ENCODE measurements around the gene LMBRD2.
"Not testable (repeated sequence)": the region's sequence is repeated elsewhere in the genome, so short reads cannot be mapped to it uniquely, and the experiment has no call there.

LMBRD2 gene

DNA sequence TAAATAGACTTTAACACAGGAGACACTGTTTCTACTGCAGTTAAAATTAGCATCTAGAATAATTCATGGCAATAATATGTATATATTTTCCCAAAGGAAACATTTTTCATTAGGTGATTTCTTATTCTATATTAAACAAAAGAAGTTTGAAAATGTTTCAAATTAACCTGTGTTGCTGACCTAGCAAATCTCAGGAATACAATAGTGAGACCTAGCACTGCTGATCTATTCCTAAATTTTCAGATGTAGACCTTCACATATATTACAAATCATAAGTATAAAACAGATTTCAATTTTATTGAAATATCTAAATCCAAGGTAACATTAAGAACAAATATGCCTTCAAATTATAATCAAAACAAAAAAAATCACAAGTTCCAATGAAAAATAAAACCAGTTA, 15.1 kb downstream of the LMBRD2 start:
- no peak overlapping the region for H3K27ac ChIP-seq (ENCODE audit: low read length)
- H3K79me2 ChIP-seq (ENCODE audit: insufficient read depth, low read length), result no peaks in the 10 kb centered on the region
- no peak for TF ChIP-seq EZH2 (IDR thresholded peaks at IDR 0.05; ENCODE audit: borderline replicate concordance, low read depth, low read length, severe bottlenecking)
- TF ChIP-seq, protein P1, sequence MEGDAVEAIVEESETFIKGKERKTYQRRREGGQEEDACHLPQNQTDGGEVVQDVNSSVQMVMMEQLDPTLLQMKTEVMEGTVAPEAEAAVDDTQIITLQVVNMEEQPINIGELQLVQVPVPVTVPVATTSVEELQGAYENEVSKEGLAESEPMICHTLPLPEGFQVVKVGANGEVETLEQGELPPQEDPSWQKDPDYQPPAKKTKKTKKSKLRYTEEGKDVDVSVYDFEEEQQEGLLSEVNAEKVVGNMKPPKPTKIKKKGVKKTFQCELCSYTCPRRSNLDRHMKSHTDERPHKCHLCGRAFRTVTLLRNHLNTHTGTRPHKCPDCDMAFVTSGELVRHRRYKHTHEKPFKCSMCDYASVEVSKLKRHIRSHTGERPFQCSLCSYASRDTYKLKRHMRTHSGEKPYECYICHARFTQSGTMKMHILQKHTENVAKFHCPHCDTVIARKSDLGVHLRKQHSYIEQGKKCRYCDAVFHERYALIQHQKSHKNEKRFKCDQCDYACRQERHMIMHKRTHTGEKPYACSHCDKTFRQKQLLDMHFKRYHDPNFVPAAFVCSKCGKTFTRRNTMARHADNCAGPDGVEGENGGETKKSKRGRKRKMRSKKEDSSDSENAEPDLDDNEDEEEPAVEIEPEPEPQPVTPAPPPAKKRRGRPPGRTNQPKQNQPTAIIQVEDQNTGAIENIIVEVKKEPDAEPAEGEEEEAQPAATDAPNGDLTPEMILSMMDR (IDR thresholded peaks at IDR 0.05; ENCODE audit: borderline replicate concordance, extremely low read depth, low read length, poor library complexity, severe bottlenecking), result no peak
- ATAC-seq (ENCODE audit: insufficient read depth, low read depth) (no peak), DNase-seq (no peak)
- no peaks in the 10 kb centered on the region for H3K4me1 ChIP-seq (ENCODE audit: insufficient read depth, low read length)
- H3K36me3 ChIP-seq (ENCODE audit: insufficient read depth, low read length), result peaks cover 40% of the 10 kb centered on the region
- peaks cover 21% of the 10 kb centered on the region for H3K9me3 ChIP-seq (ENCODE audit: insufficient read depth, low read length, severe bottlenecking)
- no peak overlapping the region for H3K4me2 ChIP-seq (ENCODE audit: insufficient read depth, low read length)
- no peak overlapping the region for H3K9ac ChIP-seq (ENCODE audit: low read depth, low read length)
- H3K27me3 ChIP-seq (ENCODE audit: insufficient read depth, low read length, poor library complexity), result no peaks in the 10 kb centered on the region
- H4K20me1 ChIP-seq (ENCODE audit: insufficient read depth, low read length), result no peaks in the 10 kb centered on the region
- H3K4me3 ChIP-seq (ENCODE audit: low read depth in 1 of 2, low read length in 2 of 2), result no peak overlapping the region
- no peak overlapping the region for H2AFZ ChIP-seq (ENCODE audit: low read depth, low read length)

- no peak overlapping the region for H3K9ac ChIP-seq (ENCODE audit: low read depth, low read length)
- H3K4me1 ChIP-seq (ENCODE audit: insufficient read depth, low read length), result no peaks in the 10 kb centered on the region
- H3K27me3 ChIP-seq (ENCODE audit: insufficient read depth, low read length, poor library complexity), result no peaks in the 10 kb centered on the region
- no peak overlapping the region for H3K27ac ChIP-seq (ENCODE audit: low read length)
- no peak overlapping the region for H3K4me2 ChIP-seq (ENCODE audit: insufficient read depth, low read length)
- no peaks in the 10 kb centered on the region for H4K20me1 ChIP-seq (ENCODE audit: insufficient read depth, low read length)
- ATAC-seq (ENCODE audit: insufficient read depth, low read depth) (no peak), DNase-seq (no peak)
- H2AFZ ChIP-seq (ENCODE audit: low read depth, low read length), result no peak overlapping the region
- H3K4me3 ChIP-seq (ENCODE audit: low read depth in 1 of 2, low read length in 2 of 2), result no peak overlapping the region
- TF ChIP-seq EZH2 (IDR thresholded peaks at IDR 0.05; ENCODE audit: borderline replicate concordance, low read depth, low read length, severe bottlenecking), result no peak
- TF ChIP-seq, protein P1 (IDR thresholded peaks at IDR 0.05; ENCODE audit: borderline replicate concordance, extremely low read depth, low read length, poor library complexity, severe bottlenecking), result no peak
- peaks cover 34% of the 10 kb centered on the region for H3K36me3 ChIP-seq (ENCODE audit: insufficient read depth, low read length)
- H3K9me3 ChIP-seq (ENCODE audit: insufficient read depth, low read length, severe bottlenecking), result peaks cover 21% of the 10 kb centered on the region
- no peaks in the 10 kb centered on the region for H3K79me2 ChIP-seq (ENCODE audit: insufficient read depth, low read length)
Observed at GRCh38 chr5:36135988-36136387, 15.7 kb downstream of the LMBRD2 start.

DNA sequence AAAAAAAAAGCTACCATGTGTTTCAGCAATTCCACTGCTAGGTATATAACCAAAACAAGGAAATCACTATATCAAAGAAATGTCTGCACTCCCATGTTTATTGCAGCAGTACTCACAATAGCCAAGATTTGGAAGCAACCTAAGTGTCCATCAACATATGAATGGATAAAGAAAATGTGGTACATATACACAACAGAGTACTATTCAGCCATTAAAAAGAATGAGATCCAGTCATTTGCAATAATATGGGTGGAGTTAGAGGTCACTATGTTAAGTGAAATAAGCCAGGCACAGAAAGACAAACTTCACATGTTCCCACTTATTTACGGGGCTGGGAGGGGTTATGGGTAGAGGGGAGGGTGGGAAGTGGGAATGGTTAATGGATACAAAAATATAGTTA, 18.7 kb downstream of the LMBRD2 start:
- not testable (repeated sequence) for H3K4me1 ChIP-seq (ENCODE audit: insufficient read depth, low read length); H3K4me3 ChIP-seq (ENCODE audit: low read depth in 1 of 2, low read length in 2 of 2); H3K79me2 ChIP-seq (ENCODE audit: insufficient read depth, low read length); H3K9me3 ChIP-seq (ENCODE audit: insufficient read depth, low read length, severe bottlenecking); ATAC-seq (ENCODE audit: insufficient read depth, low read depth); H4K20me1 ChIP-seq (ENCODE audit: insufficient read depth, low read length); H3K27ac ChIP-seq (ENCODE audit: low read length); H3K4me2 ChIP-seq (ENCODE audit: insufficient read depth, low read length); H3K27me3 ChIP-seq (ENCODE audit: insufficient read depth, low read length, poor library complexity); H3K9ac ChIP-seq (ENCODE audit: low read depth, low read length); DNase-seq; H2AFZ ChIP-seq (ENCODE audit: low read depth, low read length)
- peaks cover 25% of the 10 kb centered on the region for H3K36me3 ChIP-seq (ENCODE audit: insufficient read depth, low read length)

- not testable (repeated sequence) for H3K9me3 ChIP-seq (ENCODE audit: insufficient read depth, low read length, severe bottlenecking); H3K4me2 ChIP-seq (ENCODE audit: insufficient read depth, low read length); ATAC-seq (ENCODE audit: insufficient read depth, low read depth)
Observed at GRCh38 chr5:36129666-36130065, 22.0 kb downstream of the LMBRD2 start.

More at GRCh38 chr5:36129666-36130065, 22.0 kb downstream of the LMBRD2 start:
- H4K20me1 ChIP-seq (ENCODE audit: insufficient read depth, low read length); H3K79me2 ChIP-seq (ENCODE audit: insufficient read depth, low read length); H3K9ac ChIP-seq (ENCODE audit: low read depth, low read length); H3K4me3 ChIP-seq (ENCODE audit: low read depth in 1 of 2, low read length in 2 of 2); H3K27ac ChIP-seq (ENCODE audit: low read length); H3K4me1 ChIP-seq (ENCODE audit: insufficient read depth, low read length); H2AFZ ChIP-seq (ENCODE audit: low read depth, low read length); H3K27me3 ChIP-seq (ENCODE audit: insufficient read depth, low read length, poor library complexity); DNase-seq: not testable (repeated sequence)
- peaks cover 28% of the 10 kb centered on the region for H3K36me3 ChIP-seq (ENCODE audit: insufficient read depth, low read length)

Measured in DND-41 (cell line).